Measurements from ENCODE around the gene PEPD.

The PEPD gene

GRCh38 chr19:33392341-33393285, 129.0 kb downstream of the PEPD start:
- DNase-seq, result no peak

- no peak for DNase-seq
These were observed 129.9 kb downstream of the PEPD start for GRCh38 chr19:33391631-33392249.

GRCh38 chr19:33390908-33391630, 130.5 kb downstream of the PEPD start:
- no peak for DNase-seq

- DNase-seq, result no peak
These were observed 131.3 kb downstream of the PEPD start for GRCh38 chr19:33390101-33390907.

- DNase-seq, result no peak
These were observed 132.0 kb downstream of the PEPD start for GRCh38 chr19:33389421-33390100.

GRCh38 chr19:33388725-33389420, 132.7 kb downstream of the PEPD start:
- no peak for DNase-seq

- DNase-seq, result no peak
These were observed 133.3 kb downstream of the PEPD start for GRCh38 chr19:33388231-33388724.

GRCh38 chr19:33387351-33388230, 134.0 kb downstream of the PEPD start:
- DNase-seq, result no peak

- DNase-seq, result no peak
These were observed 135.2 kb downstream of the PEPD start for GRCh38 chr19:33386361-33386858.

- DNase-seq, result no peak
These were observed 135.6 kb downstream of the PEPD start for GRCh38 chr19:33385956-33386355.

- DNase-seq, result no peak
These were observed 136.6 kb downstream of the PEPD start for GRCh38 chr19:33384983-33385382.

- DNase-seq, result no peak
These were observed 137.8 kb downstream of the PEPD start for GRCh38 chr19:33383720-33384292.

- no peak for DNase-seq
These were observed 138.6 kb downstream of the PEPD start for GRCh38 chr19:33382982-33383381.

- DNase-seq, result no peak
These were observed 139.6 kb downstream of the PEPD start for GRCh38 chr19:33382006-33382405.

- DNase-seq, result no peak
These were observed 140.5 kb downstream of the PEPD start for GRCh38 chr19:33381101-33381500.

GRCh38 chr19:33379151-33379829, 142.3 kb downstream of the PEPD start:
- no peak for DNase-seq

- no peak for DNase-seq
These were observed 143.8 kb downstream of the PEPD start for GRCh38 chr19:33377586-33378475.

All from NCI-H510A (cell line).